Activated CD4-positive, alpha-beta memory T cell treated with anti-CD3 and anti-CD28 coated beads, Interleukin-2, amount 10 ng/mL, durations not matched to agents 7 days and 5 days (primary cell): Measurements from ENCODE around the gene TNFRSF13B. TPM values are rescaled to one million over a fixed set of nuclear protein-coding genes. Genes with fewer than 3 reads are reported as not detected.

ENCODE experiments used
- CTCF ChIA-PET: fragments of 350-600 bp; sonication (Branson Sonifier 250); formaldehyde crosslinking; loops from one replicate; lab custom pipeline; 2021; ENCODE audit warnings: antibody characterized with exemption, inconsistent platforms; lab: Charles Lee
- POLR2A ChIA-PET: fragments of 350-600 bp; sonication (Branson Sonifier 250); formaldehyde crosslinking; loops from one replicate; lab custom pipeline; 2021; ENCODE audit warnings: antibody characterized with exemption; lab: Charles Lee
- DNase-seq: peaks from one replicate; pipeline ENCODE4 v3.0.0-alpha.2; 2020
- H3K27ac Mint-ChIP-seq: one replicate; pipeline ENCODE4 v1.8.0; 2021; ENCODE audit warnings: mild to moderate bottlenecking, mixed read lengths
- H3K27me3 Mint-ChIP-seq: one replicate; pipeline ENCODE4 v1.8.0; 2021; ENCODE audit warnings: mixed read lengths
- H3K36me3 Mint-ChIP-seq: one replicate; pipeline ENCODE4 v1.8.0; 2021; ENCODE audit warnings: low read depth, mixed read lengths
- H3K4me1 Mint-ChIP-seq: one replicate; pipeline ENCODE4 v1.8.0; 2021; ENCODE audit warnings: mixed read lengths
- H3K4me3 Mint-ChIP-seq: one replicate; pipeline ENCODE4 v1.8.0; 2021; ENCODE audit warnings: mild to moderate bottlenecking, mixed read lengths
- H3K9me3 Mint-ChIP-seq: one replicate; pipeline ENCODE4 v1.8.0; 2021; ENCODE audit warnings: mixed read lengths
- total RNA-seq, 2 experiments: library from RNA; stranded (reverse); gene quantifications; one replicate each; pipeline ENCODE4 v1.2.3, GENCODE V29; 2021

TNFRSF13B gene
- total RNA-seq, 2 experiments from 2014 or later = not detected

DNA sequence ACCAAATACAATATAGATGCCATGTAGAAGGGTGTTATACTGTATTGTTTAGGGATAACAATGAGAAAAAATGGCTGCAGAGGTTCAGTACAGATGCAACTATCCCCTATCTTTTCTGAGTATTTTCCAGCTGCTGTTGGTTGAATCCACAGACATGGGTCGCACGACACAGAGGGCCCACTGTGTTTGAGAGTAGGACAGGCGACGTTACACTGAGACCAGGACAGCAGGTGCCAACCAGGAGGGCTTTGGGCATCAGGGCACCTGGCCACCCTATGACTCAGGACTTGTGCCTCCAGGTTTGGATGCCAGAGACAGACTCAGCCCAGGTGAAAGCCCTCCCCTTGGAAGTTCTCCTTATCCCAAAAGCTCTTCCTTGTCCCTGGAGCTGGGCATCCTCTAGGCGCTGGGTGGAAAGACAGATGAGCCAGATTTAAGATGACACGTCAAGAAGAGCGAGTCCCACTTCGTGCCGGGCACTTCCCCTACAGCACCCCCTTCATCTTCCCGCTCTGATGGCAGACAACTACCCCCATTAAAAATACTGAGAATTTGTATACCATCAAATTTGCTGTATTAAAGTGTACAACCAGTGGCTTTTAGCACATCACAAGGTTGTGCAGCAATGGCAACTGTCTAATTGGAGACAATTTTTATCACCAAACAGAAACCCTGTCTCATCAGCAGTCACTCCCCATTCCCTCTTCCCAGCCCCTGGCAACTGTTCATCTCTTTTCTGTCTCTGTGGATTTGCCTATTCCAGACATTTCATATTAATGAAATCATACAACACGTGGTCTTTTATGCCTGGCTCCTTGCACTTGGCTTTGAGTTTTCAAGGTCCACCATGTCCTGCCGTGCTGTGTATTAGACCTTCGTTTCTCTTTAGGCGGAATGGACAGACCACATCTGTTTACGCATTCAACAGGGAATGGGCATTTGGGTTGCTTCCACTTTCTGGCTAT is 30.6 kb downstream of the TNFRSF13B start:
- Mint-ChIP-seq H3K9me3 (no peaks in the 10 kb centered on the region), H3K4me3 (no peak overlapping the region), H3K4me1 (no peaks in the 10 kb centered on the region), H3K36me3 (no peaks in the 10 kb centered on the region), H3K27ac (no peak overlapping the region), H3K27me3 (peaks cover 10% of the 10 kb centered on the region)
- ChIA-PET CTCF (no interaction called here), POLR2A (no interaction called here)
- peak; percentile 6 for DNase-seq

GRCh38 chr17:16940116-16940881 is 31.6 kb downstream of the TNFRSF13B start:
- ChIA-PET CTCF (no interaction called here), POLR2A (no interaction called here)
- H3K27me3 Mint-ChIP-seq = peaks cover 4% of the 10 kb centered on the region
- H3K4me3 Mint-ChIP-seq = no peak overlapping the region
- no peak overlapping the region for H3K27ac Mint-ChIP-seq
- no peak for DNase-seq
- H3K36me3 Mint-ChIP-seq = no peaks in the 10 kb centered on the region
- no peaks in the 10 kb centered on the region for H3K4me1 Mint-ChIP-seq
- no peaks in the 10 kb centered on the region for H3K9me3 Mint-ChIP-seq

DNA sequence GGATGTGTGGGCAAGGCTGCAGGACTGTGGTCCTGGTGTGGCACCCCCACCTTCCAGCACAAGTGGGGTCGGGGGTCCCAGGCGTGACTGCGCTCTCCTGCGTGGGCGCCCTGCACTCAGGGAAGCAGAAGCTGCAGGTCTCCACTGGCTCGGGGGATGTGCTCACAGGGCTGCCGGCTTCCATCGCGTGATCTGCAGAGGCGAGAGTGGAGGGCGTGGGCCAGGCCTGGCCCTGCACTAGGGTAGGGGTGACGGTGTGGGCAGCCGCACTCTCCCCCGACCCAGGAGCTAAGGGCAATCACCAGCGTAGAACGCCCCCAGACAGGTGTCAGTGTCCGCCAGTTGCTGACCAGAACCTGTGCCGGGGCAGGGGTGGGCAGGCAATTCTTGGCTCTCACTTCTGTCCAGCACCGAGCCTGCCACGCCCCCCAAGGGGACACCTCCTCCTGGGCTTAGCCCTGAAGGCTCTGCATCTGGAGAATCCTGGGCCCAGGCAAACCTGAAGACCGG is 32.3 kb downstream of the TNFRSF13B start:
- H3K4me1 Mint-ChIP-seq = no peaks in the 10 kb centered on the region
- DNase-seq = no peak
- no peaks in the 10 kb centered on the region for H3K36me3 Mint-ChIP-seq
- CTCF ChIA-PET = no interaction called here
- H3K4me3 Mint-ChIP-seq = no peak overlapping the region
- H3K9me3 Mint-ChIP-seq = no peaks in the 10 kb centered on the region
- H3K27me3 Mint-ChIP-seq = peaks cover 4% of the 10 kb centered on the region
- POLR2A ChIA-PET = no interaction called here
- no peak overlapping the region for H3K27ac Mint-ChIP-seq

DNA sequence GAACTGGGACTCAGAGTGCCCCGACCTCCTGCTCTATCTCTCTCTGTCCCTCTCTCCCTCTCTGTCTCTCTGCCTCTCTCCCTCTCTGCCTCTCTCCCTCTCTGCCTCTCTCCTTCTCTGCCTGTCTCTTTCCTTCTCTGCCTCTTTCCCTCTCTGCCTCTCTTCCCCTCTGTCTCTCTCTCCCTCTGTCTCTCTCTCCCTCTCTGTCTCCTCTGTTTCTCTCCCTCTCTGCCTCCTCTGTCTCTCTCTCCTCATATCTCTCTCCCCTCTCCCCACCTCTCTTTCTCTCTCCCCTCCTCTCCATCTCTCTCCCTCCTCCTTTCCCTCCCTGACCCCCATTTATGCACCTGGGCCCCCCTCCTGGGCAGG is 32.7 kb downstream of the TNFRSF13B start:
- no peak for DNase-seq
- no peak overlapping the region for H3K27ac Mint-ChIP-seq
- H3K9me3 Mint-ChIP-seq = no peaks in the 10 kb centered on the region
- H3K27me3 Mint-ChIP-seq = peaks cover 4% of the 10 kb centered on the region
- H3K4me1 Mint-ChIP-seq = no peaks in the 10 kb centered on the region
- no peaks in the 10 kb centered on the region for H3K36me3 Mint-ChIP-seq
- CTCF ChIA-PET = no interaction called here
- POLR2A ChIA-PET = no interaction called here
- no peak overlapping the region for H3K4me3 Mint-ChIP-seq

DNA sequence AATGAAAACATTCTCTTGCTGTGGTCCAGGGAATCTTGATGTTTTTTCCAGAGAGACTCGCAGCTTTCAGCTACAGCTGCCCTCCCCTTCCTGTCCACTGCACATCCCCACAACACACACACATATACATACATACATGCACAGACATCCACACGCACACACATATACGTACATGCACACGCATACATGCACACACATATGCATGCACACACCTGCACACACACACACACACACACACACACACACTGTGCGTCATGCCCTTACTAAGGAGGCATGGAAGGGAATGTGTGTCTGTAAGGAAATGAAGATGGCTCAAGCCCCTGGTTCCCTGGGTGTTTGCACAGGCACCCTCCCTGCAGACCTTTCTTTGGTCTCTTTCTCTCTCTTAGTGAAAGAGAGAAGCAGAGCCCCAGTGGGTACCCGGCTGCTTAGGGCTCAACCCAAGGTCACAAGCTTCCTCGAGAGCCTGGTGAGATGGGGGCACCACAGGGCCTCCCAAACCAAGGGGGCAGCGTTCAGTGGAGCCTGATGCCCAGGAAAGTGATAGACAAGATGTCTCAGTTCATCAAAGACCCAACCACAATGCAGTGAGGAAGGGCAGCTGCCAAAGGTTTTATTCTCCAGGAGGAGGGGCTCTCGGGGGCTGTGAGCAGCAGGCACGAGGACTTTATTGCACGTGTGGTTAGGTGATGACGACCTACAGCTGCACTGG is 33.3 kb downstream of the TNFRSF13B start:
- H3K36me3 Mint-ChIP-seq = no peaks in the 10 kb centered on the region
- peaks cover 4% of the 10 kb centered on the region for H3K27me3 Mint-ChIP-seq
- DNase-seq = no peak
- ChIA-PET POLR2A (no interaction called here), CTCF (no interaction called here)
- no peak overlapping the region for H3K4me3 Mint-ChIP-seq
- no peaks in the 10 kb centered on the region for H3K9me3 Mint-ChIP-seq
- H3K27ac Mint-ChIP-seq = no peak overlapping the region
- no peaks in the 10 kb centered on the region for H3K4me1 Mint-ChIP-seq

DNA sequence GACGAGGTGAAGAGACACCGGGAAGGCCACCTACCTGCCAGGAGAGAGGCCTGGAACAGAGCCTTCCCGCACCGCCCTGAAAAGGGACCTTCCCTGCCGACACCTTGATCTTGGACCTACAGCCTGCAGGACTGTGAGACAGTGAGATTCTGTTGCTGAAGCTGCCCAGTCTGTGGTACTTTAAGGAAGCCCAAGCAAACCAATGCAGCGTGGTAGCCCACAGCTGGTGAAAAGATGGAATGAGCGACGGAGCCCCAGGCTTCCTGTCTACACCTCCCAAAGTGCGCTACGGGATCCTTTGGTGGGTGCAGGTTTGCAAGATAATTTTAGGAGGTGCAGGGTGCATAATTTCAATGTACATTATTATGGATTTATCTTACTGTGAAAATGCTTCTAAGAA is 33.9 kb downstream of the TNFRSF13B start:
- H3K27ac Mint-ChIP-seq = no peak overlapping the region
- no peak for DNase-seq
- POLR2A ChIA-PET = no interaction called here
- H3K4me1 Mint-ChIP-seq = no peaks in the 10 kb centered on the region
- H3K9me3 Mint-ChIP-seq = no peaks in the 10 kb centered on the region
- no peak overlapping the region for H3K4me3 Mint-ChIP-seq
- H3K36me3 Mint-ChIP-seq = no peaks in the 10 kb centered on the region
- peaks cover 4% of the 10 kb centered on the region for H3K27me3 Mint-ChIP-seq
- CTCF ChIA-PET = no interaction called here

GRCh38 chr17:16937431-16937830 is 34.5 kb downstream of the TNFRSF13B start:
- POLR2A ChIA-PET = no interaction called here
- Mint-ChIP-seq H3K4me1 (no peaks in the 10 kb centered on the region), H3K27me3 (peaks cover 4% of the 10 kb centered on the region), H3K36me3 (no peaks in the 10 kb centered on the region), H3K4me3 (no peak overlapping the region), H3K9me3 (no peaks in the 10 kb centered on the region), H3K27ac (no peak overlapping the region)
- peak; percentile 11 for DNase-seq
- CTCF ChIA-PET = no interaction called here

GRCh38 chr17:16936536-16937310 is 35.2 kb downstream of the TNFRSF13B start:
- H3K4me1 Mint-ChIP-seq = no peaks in the 10 kb centered on the region
- POLR2A ChIA-PET = no interaction called here
- no peak for DNase-seq
- H3K27me3 Mint-ChIP-seq = peaks cover 4% of the 10 kb centered on the region
- no peaks in the 10 kb centered on the region for H3K36me3 Mint-ChIP-seq
- H3K27ac Mint-ChIP-seq = no peak overlapping the region
- H3K4me3 Mint-ChIP-seq = no peak overlapping the region
- CTCF ChIA-PET = interaction anchor here (0.7 kb wide), 1 partner anchor 20 kb away, joined by 3 read pairs; no protein-coding TSS in a partner anchor
- no peaks in the 10 kb centered on the region for H3K9me3 Mint-ChIP-seq

DNA sequence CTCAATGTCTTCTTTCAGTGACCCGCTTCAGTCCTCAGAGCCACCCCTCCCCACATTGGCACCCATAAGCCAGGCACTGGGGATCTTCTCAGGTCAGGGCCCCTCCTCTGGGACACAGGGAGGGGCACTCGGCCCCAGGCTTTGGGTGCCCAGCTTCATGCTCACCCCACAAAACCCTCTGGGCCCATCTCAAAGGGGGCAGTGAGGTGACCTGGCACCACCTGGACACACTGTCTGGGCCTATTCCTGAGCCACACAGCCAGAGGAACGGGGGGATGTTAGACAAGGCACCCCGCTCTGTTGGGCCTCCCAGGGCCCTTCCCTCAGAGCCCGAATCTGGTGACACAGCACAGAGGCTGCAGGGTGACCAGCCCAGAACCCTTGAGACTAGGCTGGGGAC is 36.1 kb downstream of the TNFRSF13B start:
- Mint-ChIP-seq H3K9me3 (no peaks in the 10 kb centered on the region), H3K4me1 (no peaks in the 10 kb centered on the region), H3K36me3 (no peaks in the 10 kb centered on the region), H3K27me3 (peaks cover 4% of the 10 kb centered on the region), H3K27ac (no peak overlapping the region), H3K4me3 (no peak overlapping the region)
- ChIA-PET CTCF (no interaction called here), POLR2A (no interaction called here)
- DNase-seq = no peak

- Mint-ChIP-seq H3K27ac (no peak overlapping the region), H3K4me3 (no peak overlapping the region), H3K4me1 (no peaks in the 10 kb centered on the region), H3K27me3 (peaks cover 4% of the 10 kb centered on the region), H3K9me3 (no peaks in the 10 kb centered on the region), H3K36me3 (no peaks in the 10 kb centered on the region)
- CTCF ChIA-PET = no interaction called here
- POLR2A ChIA-PET = no interaction called here
- no peak for DNase-seq
Observed at GRCh38 chr17:16935241-16935663, 36.7 kb downstream of the TNFRSF13B start.

DNA sequence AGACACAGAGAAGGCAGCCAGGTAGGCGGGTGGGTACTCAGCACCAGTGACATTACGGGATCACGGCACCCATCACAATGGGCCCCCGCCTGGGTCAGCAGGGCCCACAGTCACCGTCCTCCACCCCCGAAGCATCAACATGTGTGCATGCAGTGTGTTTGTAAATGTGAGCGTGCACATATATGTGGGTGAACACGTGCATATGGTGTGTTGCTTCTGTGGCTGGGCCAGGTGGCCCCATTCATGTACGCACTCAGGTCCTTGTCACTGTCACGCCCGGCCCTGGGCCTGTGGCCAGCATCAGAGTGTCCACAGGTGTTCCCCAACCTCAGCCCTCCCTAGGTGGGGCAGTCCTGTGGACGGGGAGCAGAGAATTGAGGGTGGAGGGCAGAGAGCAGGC is 37.1 kb downstream of the TNFRSF13B start:
- Mint-ChIP-seq H3K9me3 (no peaks in the 10 kb centered on the region), H3K36me3 (no peaks in the 10 kb centered on the region), H3K4me3 (no peak overlapping the region), H3K27ac (no peak overlapping the region), H3K4me1 (no peaks in the 10 kb centered on the region), H3K27me3 (peaks cover 4% of the 10 kb centered on the region)
- ChIA-PET POLR2A (no interaction called here), CTCF (no interaction called here)
- DNase-seq = no peak

DNA sequence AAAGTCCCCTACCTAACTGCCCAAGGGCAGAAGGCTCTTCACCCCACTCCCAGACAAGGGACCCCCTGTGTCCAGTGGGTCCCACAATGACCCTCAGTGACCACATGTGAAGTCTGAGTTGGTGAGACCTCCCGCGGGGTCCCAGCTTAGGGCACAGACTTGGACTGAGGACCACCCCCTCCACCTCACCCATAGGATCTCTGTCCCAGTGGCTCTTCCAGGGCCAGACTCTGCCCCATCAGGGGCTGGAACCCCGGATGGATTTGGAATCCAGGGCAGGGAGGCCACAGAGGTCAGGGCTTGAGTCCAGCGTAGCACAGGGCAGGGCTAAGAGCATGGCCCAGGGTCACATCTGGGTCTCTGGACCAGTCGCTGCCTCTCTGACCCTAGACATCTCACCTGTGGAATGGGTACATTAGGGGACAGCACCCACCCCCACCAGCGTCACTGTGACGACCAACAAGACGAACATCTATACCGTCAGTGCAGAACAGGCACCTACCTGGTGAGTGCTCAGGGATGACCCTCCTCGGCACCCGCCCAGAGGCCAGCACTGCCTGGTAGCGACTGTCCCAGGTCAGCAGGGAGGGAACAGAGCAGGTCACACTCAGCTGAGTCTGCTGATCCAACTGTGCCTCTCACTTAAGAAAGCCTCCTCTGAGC is 37.7 kb downstream of the TNFRSF13B start:
- Mint-ChIP-seq H3K9me3 (no peaks in the 10 kb centered on the region), H3K27me3 (peaks cover 4% of the 10 kb centered on the region), H3K4me3 (no peak overlapping the region), H3K36me3 (no peaks in the 10 kb centered on the region), H3K27ac (no peak overlapping the region), H3K4me1 (no peaks in the 10 kb centered on the region)
- CTCF ChIA-PET = no interaction called here
- no peak for DNase-seq
- POLR2A ChIA-PET = no interaction called here
